Caco-2 (cell line): Measurements from ENCODE around the gene AKR1C8. TPM values are rescaled to one million over a fixed set of nuclear protein-coding genes. Genes with fewer than 3 reads are reported as not detected.

Source experiments
- BruUV-seq: library from RNA; stranded (reverse); fragments of 400-500 nt; replicated peaks from 2 replicates; lab custom pipeline; 2021; lab: Mats Ljungman, UMichigan
- CTCF ChIA-PET: fragments of 300-600 bp; sonication (Branson Sonifier 250); formaldehyde crosslinking; loops from one replicate; lab custom pipeline; 2022; ENCODE audit warnings: antibody characterized with exemption; lab: Charles Lee
- POLR2A ChIA-PET: fragments of 300-600 bp; sonication (Branson Sonifier 250); formaldehyde crosslinking; loops from one replicate; lab custom pipeline; 2022; ENCODE audit warnings: antibody characterized with exemption; lab: Charles Lee
- DNase-seq, 2 experiments: peaks; one replicate each; pipeline versions ENCODE4 v3.0.0 to v3.0.0-alpha.2; 2020 to 2022
- H3K27me3 ChIP-seq: replicated peaks from 2 replicates; pipeline ENCODE4 v1.6.0; 2011; ENCODE audit warnings: low read length; ENCODE audit not compliant: control insufficient read depth, insufficient read depth
- H3K36me3 ChIP-seq: 2 replicates; pipeline ENCODE4 v1.5.1; 2011; ENCODE audit warnings: low read length; ENCODE audit not compliant: control insufficient read depth, insufficient read depth
- H3K4me1 ChIP-seq: fragments of 250-450 bp; sonication (Bioruptor Pico); 2 replicates; pipeline ENCODE4 v1.5.1; 2020; ENCODE audit warnings: mild to moderate bottlenecking
- H3K4me3 ChIP-seq: 2 replicates; pipeline ENCODE4 v1.5.1; 2011; ENCODE audit warnings: low read depth, mild to moderate bottlenecking, control low read depth, low read length
- H3K9me3 ChIP-seq: fragments of 250-450 bp; sonication (Bioruptor Pico); 2 replicates; pipeline ENCODE4 v1.5.1; 2020; ENCODE audit warnings: mild to moderate bottlenecking, moderate library complexity
- H3K27ac Mint-ChIP-seq: one replicate; pipeline ENCODE4 v1.8.0; 2022; ENCODE audit warnings: mixed read lengths; ENCODE audit not compliant: unreplicated experiment
- H3K27me3 Mint-ChIP-seq: one replicate; pipeline ENCODE4 v1.8.0; 2022; ENCODE audit warnings: mixed read lengths; ENCODE audit not compliant: insufficient read depth, unreplicated experiment
- H3K36me3 Mint-ChIP-seq: one replicate; pipeline ENCODE4 v1.8.0; 2022; ENCODE audit warnings: mild to moderate bottlenecking, mixed read lengths; ENCODE audit not compliant: insufficient read depth, unreplicated experiment
- H3K4me1 Mint-ChIP-seq: one replicate; pipeline ENCODE4 v1.8.0; 2022; ENCODE audit warnings: low read depth, mixed read lengths; ENCODE audit not compliant: unreplicated experiment
- H3K4me3 Mint-ChIP-seq: one replicate; pipeline ENCODE4 v1.8.0; 2022; ENCODE audit warnings: mild to moderate bottlenecking, moderate library complexity, mixed read lengths; ENCODE audit not compliant: unreplicated experiment
- H3K9me3 Mint-ChIP-seq: one replicate; pipeline ENCODE4 v1.8.0; 2022; ENCODE audit warnings: mixed read lengths; ENCODE audit not compliant: unreplicated experiment
- intact Hi-C: fragments of 100-400 bp; cut with micrococcal nuclease; formaldehyde crosslinking; loops from one replicate; pipeline ENCODE4 v1.10.0; 2022; ENCODE audit not compliant: unreplicated experiment
- total RNA-seq: library from RNA; stranded (reverse); gene quantifications from 2 replicates; pipeline ENCODE4 v1.2.3, GENCODE V29; 2022
- TF ChIP-seq, protein P1 (sequence below), 2 experiments: fragments of 200-600 bp in 1 of 2; IDR thresholded peaks; 1 replicate in 1 of 2; 2 replicates in 1 of 2; pipeline versions ENCODE4 v1.5.1 to v1.8.0; 2011 to 2022; ENCODE audit warnings: antibody characterized with exemption in 1 of 2, control low read depth in 1 of 2, inconsistent platforms in 1 of 2, low read depth in 1 of 2, low read length in 1 of 2, mild to moderate bottlenecking in 1 of 2, moderate library complexity in 1 of 2; ENCODE audit not compliant: insufficient read depth in 1 of 2, severe bottlenecking in 1 of 2, unreplicated experiment in 1 of 2

Gene AKR1C8
- total RNA-seq, 1 experiment from 2014 or later: not detected

- peaks cover 15% of the 10 kb centered on the region for H3K36me3 Mint-ChIP-seq
- TF ChIP-seq, protein P1, sequence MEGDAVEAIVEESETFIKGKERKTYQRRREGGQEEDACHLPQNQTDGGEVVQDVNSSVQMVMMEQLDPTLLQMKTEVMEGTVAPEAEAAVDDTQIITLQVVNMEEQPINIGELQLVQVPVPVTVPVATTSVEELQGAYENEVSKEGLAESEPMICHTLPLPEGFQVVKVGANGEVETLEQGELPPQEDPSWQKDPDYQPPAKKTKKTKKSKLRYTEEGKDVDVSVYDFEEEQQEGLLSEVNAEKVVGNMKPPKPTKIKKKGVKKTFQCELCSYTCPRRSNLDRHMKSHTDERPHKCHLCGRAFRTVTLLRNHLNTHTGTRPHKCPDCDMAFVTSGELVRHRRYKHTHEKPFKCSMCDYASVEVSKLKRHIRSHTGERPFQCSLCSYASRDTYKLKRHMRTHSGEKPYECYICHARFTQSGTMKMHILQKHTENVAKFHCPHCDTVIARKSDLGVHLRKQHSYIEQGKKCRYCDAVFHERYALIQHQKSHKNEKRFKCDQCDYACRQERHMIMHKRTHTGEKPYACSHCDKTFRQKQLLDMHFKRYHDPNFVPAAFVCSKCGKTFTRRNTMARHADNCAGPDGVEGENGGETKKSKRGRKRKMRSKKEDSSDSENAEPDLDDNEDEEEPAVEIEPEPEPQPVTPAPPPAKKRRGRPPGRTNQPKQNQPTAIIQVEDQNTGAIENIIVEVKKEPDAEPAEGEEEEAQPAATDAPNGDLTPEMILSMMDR (IDR thresholded peaks at IDR 0.05; ENCODE audit: insufficient read depth in 1 of 2, low read depth in 1 of 2, low read length in 1 of 2, severe bottlenecking in 1 of 2, unreplicated experiment in 1 of 2): no peak
- intact Hi-C loops: loop anchor here (5.0 kb wide), 1 partner anchor 42 kb away; no protein-coding TSS in a partner anchor
- no peak overlapping the region for H3K4me3 Mint-ChIP-seq
- CTCF ChIA-PET: no interaction called here
- POLR2A ChIA-PET: no interaction called here
- Histone ChIP-seq H3K36me3 (peaks cover 2% of the 10 kb centered on the region; the same call in 1 of the 2 replicates), H3K4me1 (no peaks in the 10 kb centered on the region), H3K27me3 (no peaks in the 10 kb centered on the region), H3K9me3 (no peaks in the 10 kb centered on the region; the same call in 1 of the 2 replicates), H3K4me3 (no peak overlapping the region)
- peaks cover 13% of the 10 kb centered on the region for H3K9me3 Mint-ChIP-seq
- H3K4me1 Mint-ChIP-seq: no peaks in the 10 kb centered on the region
- no peaks in the 10 kb centered on the region for H3K27me3 Mint-ChIP-seq
- no peak for DNase-seq
- no peak overlapping the region for H3K27ac Mint-ChIP-seq
- BruUV-seq: no TSS peak
Measured at GRCh38 chr10:5105626-5106025, 79.3 kb downstream of the AKR1C8 start.

Other genes starting within 250 kb of the AKR1C8 start
- gene AKR1C1, start 221.7 kb downstream of the AKR1C8 start, total RNA-seq: 27.1 and 28.4 TPM in 2 replicates
- gene AKR1C2, start 181.3 kb downstream of the AKR1C8 start, total RNA-seq: 28.8 and 41.7 TPM in 2 replicates
- gene AKR1C3, start 90.7 kb downstream of the AKR1C8 start, total RNA-seq: 96.8 and 115 TPM in 2 replicates
- gene AKR1C4, start 11.7 kb upstream of the AKR1C8 start, total RNA-seq: 0.25 and 0.28 TPM in 2 replicates
- gene UCN3, start 179.8 kb upstream of the AKR1C8 start, total RNA-seq: not detected in 2 replicates
- 0.39 TPM in 1 of 2 replicates, not detected in the other for gene TUBAL3, start 219.7 kb upstream of the AKR1C8 start, total RNA-seq
- 149 and 175 TPM in 2 replicates for gene NET1, start 227.4 kb upstream of the AKR1C8 start, total RNA-seq